Activated naive CD4-positive, alpha-beta T cell treated with anti-CD3 and anti-CD28 coated beads, Interleukin-2, amount 50 U/mL, for 24 hours (primary cell): ENCODE measurements around the gene DPP8.
A peak's percentile ranks its signal among the peaks of the same experiment; 100 is the strongest.

Source experiments
- H3K27ac Mint-ChIP-seq: one replicate; pipeline ENCODE4 v1.8.0; 2021; ENCODE audit warnings: mild to moderate bottlenecking, mixed read lengths
- H3K27me3 Mint-ChIP-seq: one replicate; pipeline ENCODE4 v1.8.0; 2021; ENCODE audit warnings: mixed read lengths
- H3K36me3 Mint-ChIP-seq: one replicate; pipeline ENCODE4 v1.8.0; 2021; ENCODE audit warnings: mixed read lengths
- H3K4me1 Mint-ChIP-seq: one replicate; pipeline ENCODE4 v1.8.0; 2021; ENCODE audit warnings: mixed read lengths
- H3K4me3 Mint-ChIP-seq: one replicate; pipeline ENCODE4 v1.8.0; 2021; ENCODE audit warnings: mild to moderate bottlenecking, mixed read lengths
- H3K9me3 Mint-ChIP-seq: one replicate; pipeline ENCODE4 v1.8.0; 2021; ENCODE audit warnings: mixed read lengths

Gene DPP8

DNA sequence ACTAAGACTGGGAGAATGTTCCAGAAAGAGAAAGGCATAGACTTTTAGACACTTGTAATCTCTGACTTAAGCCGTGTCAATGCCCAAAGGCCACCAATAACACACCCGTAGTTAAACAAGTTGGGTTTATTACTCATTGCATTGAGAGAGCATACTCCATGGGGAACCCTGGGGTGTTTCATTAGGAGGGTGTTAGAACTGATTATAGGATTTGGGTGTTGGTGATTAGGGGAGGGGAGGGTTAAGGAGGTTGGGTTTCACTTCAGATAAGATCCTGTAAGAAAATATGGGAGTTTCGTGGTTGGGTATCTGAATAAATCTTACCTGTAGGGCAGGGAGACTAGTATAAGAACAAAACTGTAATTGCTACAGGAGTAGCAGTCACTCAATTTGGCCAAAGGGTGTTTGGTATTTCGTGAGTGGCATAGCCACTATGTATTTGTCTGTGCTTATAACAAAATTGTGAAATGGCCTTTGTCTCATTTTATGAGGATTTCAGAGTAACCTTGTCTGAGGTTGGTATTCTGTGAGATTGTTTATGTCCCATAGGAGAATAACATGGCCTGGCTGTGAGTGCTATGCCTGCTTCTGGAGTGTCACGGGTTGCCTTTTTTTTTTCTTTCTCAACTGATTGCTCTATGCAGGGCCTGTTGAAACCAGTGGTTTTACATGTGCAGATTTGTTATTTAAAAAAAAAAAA is 15.7 kb upstream of the DPP8 start:
- H3K36me3 Mint-ChIP-seq, result peaks cover 6% of the 10 kb centered on the region
- peak overlapping the region; percentile 89 for H3K4me3 Mint-ChIP-seq
- no peaks in the 10 kb centered on the region for H3K27me3 Mint-ChIP-seq
- H3K4me1 Mint-ChIP-seq, result peaks cover 50% of the 10 kb centered on the region
- no peak overlapping the region for H3K27ac Mint-ChIP-seq
- no peaks in the 10 kb centered on the region for H3K9me3 Mint-ChIP-seq

DNA sequence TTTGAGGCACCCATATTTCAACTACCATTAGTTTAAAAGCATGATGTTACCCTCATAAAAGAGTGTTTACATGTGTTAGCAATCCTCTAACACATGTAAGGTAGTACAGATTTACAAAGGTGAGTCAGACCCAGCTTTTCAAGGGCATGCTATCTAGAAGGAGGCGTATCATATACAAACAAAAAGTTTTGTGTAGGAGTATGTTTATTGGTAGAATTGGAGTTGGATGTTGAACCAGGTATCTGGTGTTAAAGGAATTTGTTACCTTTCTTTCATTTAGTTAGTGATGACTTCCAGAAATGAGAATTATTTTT is 15.2 kb upstream of the DPP8 start:
- Mint-ChIP-seq H3K9me3 (no peaks in the 10 kb centered on the region), H3K27ac (no peak overlapping the region), H3K4me3 (peak overlapping the region; percentile 89), H3K36me3 (peaks cover 3% of the 10 kb centered on the region), H3K4me1 (peaks cover 46% of the 10 kb centered on the region), H3K27me3 (no peaks in the 10 kb centered on the region)

DNA sequence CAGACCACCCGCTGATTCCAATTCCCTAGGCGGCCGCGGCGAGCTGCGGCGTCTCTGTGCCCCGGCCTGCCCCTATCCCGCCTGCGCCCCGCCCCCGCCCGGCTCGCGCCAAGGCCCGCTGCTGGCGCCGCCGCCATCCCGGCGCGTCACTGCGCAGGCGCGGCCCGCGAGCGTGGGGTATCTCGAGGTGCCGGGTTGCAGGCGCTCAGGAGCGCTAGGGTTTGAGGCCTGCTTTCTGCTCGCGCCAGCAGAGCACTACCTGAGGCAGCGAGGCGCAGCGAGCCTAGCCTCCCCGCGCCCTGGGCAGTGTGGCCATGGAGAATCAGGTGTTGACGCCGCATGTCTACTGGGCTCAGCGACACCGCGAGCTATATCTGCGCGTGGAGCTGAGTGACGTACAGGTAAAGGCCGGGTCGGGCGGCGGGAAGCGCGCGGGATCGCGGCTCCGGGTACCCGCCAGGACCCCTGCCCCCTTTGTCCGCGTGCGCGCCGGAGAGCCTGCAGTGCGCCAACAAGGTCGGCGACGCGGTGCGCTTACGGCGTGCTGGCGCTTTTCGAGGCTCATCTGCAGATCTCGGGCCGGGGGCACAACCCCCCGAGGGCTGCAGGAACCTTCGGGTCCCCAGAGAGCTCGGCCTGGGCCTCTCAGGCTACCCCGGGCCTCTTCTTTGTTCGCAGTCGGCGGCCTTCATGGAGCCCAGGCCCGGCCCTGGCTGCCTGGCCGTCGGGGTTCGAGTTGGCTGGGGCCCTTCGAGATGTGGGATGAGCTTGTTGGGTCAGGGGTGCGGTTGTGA is 13.0 kb upstream of the DPP8 start, which contains the start of gene HACD3:
Gene HACD3, plus strand, starts transcription at position 146 of the 794 bp plus-strand sequence. Its CDS starts 169 bp downstream, at position 315.
- no peaks in the 10 kb centered on the region for H3K27me3 Mint-ChIP-seq
- H3K27ac Mint-ChIP-seq, result peak within 1 kb of the TSS; percentile 88
- peaks cover 39% of the 10 kb centered on the region for H3K4me1 Mint-ChIP-seq
- H3K36me3 Mint-ChIP-seq, result peaks cover 1% of the 10 kb centered on the region
- H3K4me3 Mint-ChIP-seq, result peak within 1 kb of the TSS; percentile 89
- H3K9me3 Mint-ChIP-seq, result no peaks in the 10 kb centered on the region

DNA sequence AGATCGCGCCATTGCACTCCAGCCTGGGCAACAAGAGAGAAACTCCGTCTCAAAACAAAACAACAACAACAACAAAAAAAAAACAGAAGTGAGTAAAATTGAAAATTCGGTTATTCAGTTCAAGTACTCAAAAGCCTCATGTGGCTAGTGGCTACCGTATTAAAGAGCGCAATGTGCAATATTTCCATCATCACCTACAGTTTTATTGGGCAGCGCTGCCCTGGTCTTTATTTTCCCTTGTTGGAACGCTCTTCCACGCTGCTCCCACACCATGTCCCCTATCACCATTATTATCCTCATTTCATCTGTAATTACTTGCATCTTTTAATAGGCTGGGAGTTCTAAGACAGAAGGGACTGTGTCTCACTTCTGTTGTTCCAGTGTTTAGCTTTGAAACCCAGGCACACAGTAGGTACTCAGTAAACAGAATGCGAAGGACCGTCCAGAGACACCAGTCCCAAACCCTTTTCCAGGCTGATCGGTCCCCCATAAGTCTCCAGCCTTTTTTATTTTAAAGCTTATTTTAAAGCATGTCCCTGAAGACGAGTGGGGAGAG is 12.4 kb upstream of the DPP8 start:
- peaks cover 34% of the 10 kb centered on the region for H3K4me1 Mint-ChIP-seq
- no peaks in the 10 kb centered on the region for H3K9me3 Mint-ChIP-seq
- H3K4me3 Mint-ChIP-seq, result peak overlapping the region; percentile 89
- H3K36me3 Mint-ChIP-seq, result no peaks in the 10 kb centered on the region
- H3K27ac Mint-ChIP-seq, result peak overlapping the region; percentile 88
- H3K27me3 Mint-ChIP-seq, result no peaks in the 10 kb centered on the region

DNA sequence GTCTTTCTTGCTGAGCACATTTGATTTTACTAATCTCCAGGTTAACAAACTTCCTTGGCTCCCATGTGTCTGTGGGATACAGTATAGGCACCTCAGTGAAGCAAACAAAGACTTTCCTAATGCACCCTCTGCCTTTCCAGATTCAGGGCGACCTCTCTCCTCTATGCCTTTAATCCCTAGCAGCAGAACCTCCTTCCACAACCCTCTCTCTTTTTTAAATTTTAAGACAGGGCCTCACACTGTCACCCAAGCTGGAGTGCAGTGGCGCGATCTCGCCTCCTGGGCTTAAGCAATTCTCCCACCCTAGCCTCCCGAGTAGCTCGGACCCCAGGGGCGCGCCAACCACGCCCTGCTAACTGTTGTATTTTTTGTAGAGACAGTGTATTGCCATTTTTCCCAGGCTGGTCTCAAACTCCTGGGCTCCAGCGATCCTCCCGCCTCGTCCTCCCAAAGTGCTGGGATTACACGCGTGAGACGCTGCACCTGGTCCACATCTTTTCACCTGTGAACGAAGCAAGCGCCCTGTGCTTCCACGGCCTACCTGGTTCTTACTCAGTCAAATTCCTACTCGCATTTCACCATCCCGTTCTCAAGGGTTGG is 11.1 kb upstream of the DPP8 start:
- H3K27me3 Mint-ChIP-seq, result no peaks in the 10 kb centered on the region
- no peak overlapping the region for H3K4me3 Mint-ChIP-seq
- H3K9me3 Mint-ChIP-seq, result no peaks in the 10 kb centered on the region
- no peak overlapping the region for H3K27ac Mint-ChIP-seq
- peaks cover 25% of the 10 kb centered on the region for H3K4me1 Mint-ChIP-seq
- no peaks in the 10 kb centered on the region for H3K36me3 Mint-ChIP-seq

DNA sequence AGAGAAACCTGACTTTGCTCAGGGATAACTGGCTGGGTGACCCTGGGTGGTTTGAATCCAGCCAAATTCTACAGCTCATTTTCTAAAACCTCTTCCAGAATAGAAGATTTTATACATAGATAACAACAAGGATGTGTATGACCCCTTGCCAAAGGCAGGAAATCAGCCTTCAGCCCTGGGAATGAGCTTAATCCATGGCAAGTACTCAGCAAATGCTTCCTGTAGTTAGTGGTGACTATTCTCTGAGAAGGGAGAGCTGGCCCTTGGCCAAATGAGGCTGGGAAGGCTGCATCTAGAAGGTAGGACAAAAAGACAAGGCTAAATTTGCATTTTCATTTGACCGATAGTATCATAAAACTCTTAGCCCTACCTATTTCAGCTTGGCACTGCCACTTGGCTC is 8.1 kb upstream of the DPP8 start:
- Mint-ChIP-seq H3K4me1 (peaks cover 5% of the 10 kb centered on the region), H3K36me3 (no peaks in the 10 kb centered on the region), H3K9me3 (no peaks in the 10 kb centered on the region), H3K27me3 (no peaks in the 10 kb centered on the region), H3K27ac (no peak overlapping the region), H3K4me3 (no peak overlapping the region)

DNA sequence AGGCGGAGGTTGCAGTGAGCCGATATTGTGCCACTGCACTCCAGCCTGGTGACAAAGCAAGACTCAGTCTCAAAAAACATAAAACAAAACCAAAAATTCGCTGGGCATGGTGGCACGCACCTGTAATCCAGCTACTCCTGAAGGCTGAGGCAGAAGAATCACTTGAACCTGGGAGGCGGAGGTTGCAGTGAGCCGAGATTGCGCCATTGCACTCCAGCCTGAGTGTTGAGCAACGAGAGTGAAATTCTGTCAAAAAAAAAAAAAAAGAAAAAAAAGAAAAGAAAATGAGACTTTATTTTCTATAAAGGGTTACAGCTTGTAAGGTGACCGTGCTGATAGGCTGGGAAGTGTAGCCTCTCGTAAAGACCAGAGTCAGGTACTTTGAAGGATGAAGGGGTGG is 6.7 kb upstream of the DPP8 start:
- Mint-ChIP-seq H3K4me3 (no peak overlapping the region), H3K9me3 (no peaks in the 10 kb centered on the region), H3K27me3 (no peaks in the 10 kb centered on the region), H3K4me1 (no peaks in the 10 kb centered on the region), H3K36me3 (no peaks in the 10 kb centered on the region), H3K27ac (no peak overlapping the region)

DNA sequence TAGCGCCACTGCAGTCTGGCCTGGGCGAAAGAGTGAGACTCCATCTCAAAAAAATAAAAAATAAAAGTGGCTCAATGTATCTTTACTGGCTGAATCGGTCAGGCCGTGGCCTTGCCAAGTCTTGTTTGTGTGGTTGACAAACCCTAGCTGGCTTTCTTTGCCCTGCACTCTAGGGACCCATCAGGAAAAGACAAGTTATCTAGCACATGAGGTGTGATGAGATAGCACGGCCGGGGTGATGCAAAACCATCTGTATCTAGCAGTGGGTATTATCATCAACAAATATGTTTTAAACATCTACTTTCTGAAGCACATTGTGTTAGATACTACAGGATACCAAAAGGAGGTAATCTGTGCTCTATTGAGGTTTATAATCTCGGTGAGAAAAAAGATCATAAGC is 3.9 kb upstream of the DPP8 start:
- Mint-ChIP-seq H3K27ac (no peak overlapping the region), H3K4me3 (no peak overlapping the region), H3K4me1 (peaks cover 7% of the 10 kb centered on the region), H3K36me3 (peaks cover 2% of the 10 kb centered on the region), H3K27me3 (no peaks in the 10 kb centered on the region), H3K9me3 (no peaks in the 10 kb centered on the region)

DNA sequence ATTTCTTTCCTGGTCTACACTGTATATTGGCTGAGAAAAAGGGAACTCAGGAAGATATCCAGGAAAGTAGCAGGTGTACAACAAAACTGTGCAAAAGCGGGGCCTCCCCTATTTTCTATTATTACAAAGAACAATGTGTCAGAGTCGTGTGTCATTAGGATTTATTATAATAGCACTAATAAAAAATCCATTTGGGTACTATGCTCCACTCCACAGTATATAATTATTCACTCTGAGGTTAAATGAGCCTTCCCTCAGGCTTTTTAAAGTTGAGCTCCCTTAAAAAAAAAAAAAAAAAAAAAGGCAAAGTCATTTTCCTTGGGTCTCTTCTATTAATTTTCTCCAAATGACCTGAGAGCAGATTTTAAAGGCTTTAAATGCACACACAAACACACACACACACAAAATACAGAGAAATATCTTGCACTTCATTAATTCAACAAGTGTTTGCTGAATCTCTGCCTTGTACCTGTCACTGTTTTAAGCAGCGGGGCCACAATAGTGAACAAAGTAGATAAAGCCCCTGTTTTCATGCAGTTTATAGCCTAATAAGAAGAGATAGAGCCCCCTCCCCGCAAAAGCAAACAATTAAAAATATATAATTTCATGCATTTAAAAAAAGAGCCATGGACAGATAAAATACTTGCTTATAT is 1.3 kb upstream of the DPP8 start:
- H3K4me3 Mint-ChIP-seq, result no peak overlapping the region

DNA sequence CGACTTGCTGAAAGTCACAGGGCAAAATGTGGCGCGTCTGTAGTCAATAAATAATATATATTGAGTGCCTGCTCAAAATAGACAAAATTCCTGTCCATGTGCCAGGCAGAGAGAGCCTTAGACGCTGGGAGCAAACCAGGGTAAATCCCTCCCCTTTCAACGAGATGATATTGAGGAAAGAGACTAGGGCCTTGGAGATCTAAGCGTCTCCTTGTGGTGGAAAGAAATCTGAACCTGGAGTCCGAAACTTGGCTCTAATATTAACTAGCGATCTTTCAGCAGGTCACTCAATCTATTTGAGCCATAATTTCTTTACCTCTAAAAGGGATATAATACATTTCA is 348 bp upstream of the DPP8 start:
- peak overlapping the region; percentile 87 for H3K27ac Mint-ChIP-seq
- H3K9me3 Mint-ChIP-seq, result no peaks in the 10 kb centered on the region
- H3K27me3 Mint-ChIP-seq, result no peaks in the 10 kb centered on the region
- H3K4me3 Mint-ChIP-seq, result peak overlapping the region; percentile 97
- peaks cover 38% of the 10 kb centered on the region for H3K4me1 Mint-ChIP-seq
- H3K36me3 Mint-ChIP-seq, result peaks cover 5% of the 10 kb centered on the region

More for the DNA sequence above, 1.3 kb upstream of the DPP8 start:
- Mint-ChIP-seq H3K9me3 (no peaks in the 10 kb centered on the region), H3K4me1 (peaks cover 30% of the 10 kb centered on the region), H3K27me3 (no peaks in the 10 kb centered on the region), H3K27ac (no peak overlapping the region), H3K36me3 (peaks cover 2% of the 10 kb centered on the region)

DNA sequence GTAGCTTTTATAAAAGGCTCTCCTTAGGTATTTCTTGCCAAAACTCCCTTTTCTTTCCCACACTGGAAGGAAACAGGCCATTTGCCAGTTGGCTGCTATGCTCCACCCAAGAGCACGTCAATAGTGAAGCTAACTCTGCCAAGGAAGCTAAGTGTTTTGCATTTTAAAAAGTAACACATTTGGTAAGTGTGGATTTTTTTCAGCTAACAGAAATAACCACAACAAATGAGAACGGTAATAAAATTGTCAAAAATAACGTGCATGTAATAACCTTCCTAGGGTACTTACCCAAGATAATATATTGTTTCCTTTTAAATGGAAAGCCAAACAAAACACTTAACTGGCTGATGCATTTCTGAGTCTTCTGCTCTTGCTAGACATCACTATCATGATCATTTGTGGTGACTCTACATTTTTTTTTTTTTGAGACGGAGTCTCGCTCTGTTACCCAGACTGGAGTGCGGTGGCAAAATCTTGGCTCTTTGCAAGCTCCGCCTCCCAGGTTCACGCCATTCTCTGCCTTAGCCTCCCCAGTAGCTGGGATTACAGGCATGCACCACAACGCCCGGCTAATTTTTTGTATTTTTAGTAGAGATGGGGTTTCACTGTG is 4.6 kb downstream of the DPP8 start:
- Mint-ChIP-seq H3K4me3 (no peak overlapping the region), H3K27ac (no peak overlapping the region), H3K4me1 (peaks cover 67% of the 10 kb centered on the region), H3K9me3 (no peaks in the 10 kb centered on the region), H3K36me3 (peaks cover 12% of the 10 kb centered on the region), H3K27me3 (no peaks in the 10 kb centered on the region)

DNA sequence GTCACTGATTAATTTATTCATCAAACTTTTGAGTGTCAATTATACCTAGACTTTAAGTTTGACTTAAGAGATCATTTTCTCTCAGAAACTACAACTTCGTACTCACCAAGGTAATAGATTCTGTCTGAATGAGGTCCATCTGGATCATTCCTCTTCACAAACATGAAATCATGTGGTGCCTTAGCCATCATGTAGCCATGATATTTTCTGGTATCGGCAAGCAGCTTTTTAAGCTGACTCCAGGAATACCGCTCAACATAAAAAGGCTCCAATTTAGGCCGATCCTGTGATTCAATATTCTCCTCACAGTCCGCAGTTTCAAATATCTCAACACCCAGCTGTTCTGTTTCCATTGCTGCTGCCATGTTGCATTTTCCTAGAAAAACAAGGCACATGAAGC is 5.3 kb downstream of the DPP8 start:
- Mint-ChIP-seq H3K4me3 (no peak overlapping the region), H3K36me3 (peaks cover 13% of the 10 kb centered on the region), H3K4me1 (peaks cover 68% of the 10 kb centered on the region), H3K27me3 (no peaks in the 10 kb centered on the region), H3K9me3 (no peaks in the 10 kb centered on the region), H3K27ac (no peak overlapping the region)

DNA sequence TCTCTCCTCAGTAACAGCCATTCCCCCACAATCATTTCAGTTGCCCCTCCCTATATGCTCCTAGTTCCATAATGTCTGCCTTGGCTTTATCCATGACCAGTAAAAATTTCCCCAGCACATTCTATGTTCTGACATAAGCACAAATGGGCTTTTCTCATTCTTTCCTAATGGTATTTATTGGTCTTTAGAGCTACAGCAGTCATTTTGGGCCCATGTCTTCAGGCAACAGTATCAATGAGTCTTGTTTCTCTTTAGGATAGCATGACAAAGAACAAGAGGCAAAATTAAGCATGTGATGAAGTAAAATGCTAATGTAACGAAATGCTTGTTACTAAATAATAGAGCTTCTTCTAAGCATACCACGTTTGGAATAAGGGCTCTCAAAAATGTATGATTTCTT is 8.2 kb downstream of the DPP8 start:
- H3K4me3 Mint-ChIP-seq, result no peak overlapping the region
- peaks cover 49% of the 10 kb centered on the region for H3K4me1 Mint-ChIP-seq
- H3K27ac Mint-ChIP-seq, result peak overlapping the region; percentile 73
- H3K27me3 Mint-ChIP-seq, result no peaks in the 10 kb centered on the region
- no peaks in the 10 kb centered on the region for H3K9me3 Mint-ChIP-seq
- peaks cover 11% of the 10 kb centered on the region for H3K36me3 Mint-ChIP-seq

DNA sequence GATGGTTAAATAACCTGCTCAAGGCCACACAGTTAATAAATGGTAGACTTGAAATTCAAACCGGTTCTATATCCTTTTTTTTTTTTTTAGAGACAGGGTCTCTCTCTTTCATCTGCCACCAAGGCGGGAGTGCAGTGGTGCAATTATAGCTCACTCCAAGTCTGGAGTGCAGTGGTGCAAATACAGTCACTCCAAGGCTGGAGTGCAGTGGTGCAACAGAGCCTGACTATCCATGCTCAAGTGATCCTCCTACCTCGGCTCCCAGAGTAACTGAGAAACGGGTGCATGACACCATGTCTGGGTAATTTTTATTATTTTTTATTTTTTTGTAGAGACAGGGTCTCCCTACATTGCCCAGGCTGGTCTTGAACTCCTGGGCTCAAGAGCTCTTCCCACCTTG is 23.4 kb downstream of the DPP8 start:
- Mint-ChIP-seq H3K27me3 (no peaks in the 10 kb centered on the region), H3K27ac (no peak overlapping the region), H3K4me1 (peaks cover 6% of the 10 kb centered on the region), H3K9me3 (no peaks in the 10 kb centered on the region), H3K36me3 (peaks cover 3% of the 10 kb centered on the region), H3K4me3 (no peak overlapping the region)

DNA sequence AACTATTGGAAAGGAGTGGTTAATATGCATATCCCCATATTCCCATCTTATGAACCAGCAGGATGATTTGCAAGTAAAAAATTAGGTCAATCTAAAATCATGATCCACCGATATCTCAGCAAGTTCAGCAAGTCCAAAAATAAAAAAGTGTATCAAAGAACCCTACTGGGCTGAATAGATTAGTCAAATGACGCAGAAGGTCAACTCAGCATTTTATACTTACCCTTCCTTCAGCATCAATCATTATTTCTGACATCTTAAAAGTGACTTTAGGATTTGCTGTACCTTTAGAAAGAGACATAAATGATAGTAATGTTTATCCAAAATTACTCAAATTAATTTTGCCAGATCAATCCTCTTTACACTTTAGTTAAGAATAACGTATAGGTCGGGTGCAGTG is 32.6 kb downstream of the DPP8 start:
- Mint-ChIP-seq H3K36me3 (peaks cover 13% of the 10 kb centered on the region), H3K9me3 (no peaks in the 10 kb centered on the region), H3K4me1 (no peaks in the 10 kb centered on the region), H3K27me3 (no peaks in the 10 kb centered on the region), H3K4me3 (no peak overlapping the region), H3K27ac (peak overlapping the region; percentile 49)
